GM13976 (cell line): ENCODE results near the gene DDX10.

ENCODE experiments used
- DNase-seq: peaks from one replicate; pipeline ENCODE4 v3.0.0; 2012; ENCODE audit warnings: low spot score
- CTCF ChIP-seq: IDR thresholded peaks from 2 replicates; pipeline ENCODE4 v1.5.1; 2012; ENCODE audit warnings: borderline replicate concordance, mild to moderate bottlenecking; ENCODE audit not compliant: insufficient read depth; ENCODE audit errors: extremely low read depth, missing control alignments, control extremely low read depth
- in situ Hi-C: fragments of 300-500 bp; cut with MboI; formaldehyde crosslinking; loops from one replicate; pipeline ENCODE4 v1.12.0; 2022; ENCODE audit warnings: low sequenced_read_pairs, mixed read lengths, inconsistent platforms; ENCODE audit not compliant: unreplicated experiment

Gene DDX10

DNA sequence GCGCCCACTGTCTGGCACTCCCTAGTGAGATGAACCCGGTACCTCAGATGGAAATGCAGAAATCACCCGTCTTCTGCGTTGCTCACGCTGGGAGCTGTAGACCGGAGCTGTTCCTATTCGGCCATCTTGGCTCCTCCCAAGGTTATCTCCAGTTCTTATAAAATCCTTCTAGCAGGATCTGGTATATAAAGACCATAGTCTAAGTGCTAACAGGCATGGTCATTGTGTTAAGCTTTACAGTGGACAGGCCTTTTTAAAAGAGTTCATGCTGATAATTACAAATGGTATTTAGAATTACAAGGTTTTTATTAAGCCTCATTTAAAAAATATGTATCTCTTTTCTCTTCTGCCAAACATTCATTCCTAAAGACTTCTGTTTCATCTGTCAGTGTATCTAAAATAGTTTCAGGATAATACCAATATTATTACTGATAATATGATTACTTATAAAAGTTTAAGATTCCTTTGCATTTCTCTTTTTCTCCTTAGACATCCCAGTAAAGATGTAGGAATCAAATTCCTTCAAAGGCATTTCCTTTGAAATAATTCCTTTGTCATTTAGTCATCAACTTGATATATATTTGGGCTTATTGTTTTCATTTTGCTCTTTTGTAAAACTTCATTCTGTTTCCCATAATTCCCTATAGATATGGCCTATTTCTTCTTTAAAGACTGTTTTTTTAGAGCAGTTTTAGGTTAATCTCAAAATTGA is 20.7 kb downstream of the DDX10 start:
- in situ Hi-C loops: no loop called here
- no peak for DNase-seq
- no peak for TF ChIP-seq CTCF

DNA sequence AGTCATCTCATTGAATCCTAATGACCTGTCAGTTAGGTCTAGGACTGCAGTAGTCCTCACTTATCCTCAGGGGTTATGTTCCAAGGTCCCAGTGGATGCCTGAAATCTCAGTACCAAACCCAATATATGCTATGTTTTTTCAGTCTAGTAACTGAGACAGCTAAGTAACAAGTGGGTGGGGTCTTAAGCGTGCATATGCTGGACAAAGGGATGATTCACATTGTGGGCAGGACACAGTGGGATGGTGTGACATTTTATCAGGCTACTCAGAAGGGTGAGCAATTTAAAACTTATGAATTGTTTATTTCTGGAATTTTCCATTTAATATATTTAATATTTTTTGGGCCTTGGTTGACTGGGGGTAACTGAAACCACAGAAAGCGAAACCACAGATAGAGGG is 29.0 kb downstream of the DDX10 start:
- no peak for TF ChIP-seq CTCF
- in situ Hi-C loops: no loop called here
- DNase-seq: no peak

DNA sequence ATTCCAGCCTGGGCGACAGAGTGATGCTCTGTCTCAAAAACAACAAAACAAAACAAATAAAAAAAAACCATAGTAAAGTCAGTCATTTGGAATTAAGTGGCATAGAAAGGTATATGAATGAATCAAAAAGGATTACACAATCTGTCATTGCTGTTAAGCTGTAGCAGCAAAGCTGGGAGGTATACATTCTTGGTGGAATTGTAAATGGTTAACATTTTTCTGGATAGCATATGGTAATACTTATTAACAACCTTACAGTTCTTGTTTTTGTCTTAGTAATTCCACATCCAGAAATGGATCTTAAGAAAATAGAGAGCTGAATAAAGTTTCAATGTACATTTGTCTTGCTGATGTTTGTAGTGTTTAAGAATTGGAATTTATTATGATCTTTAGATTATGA is 30.0 kb downstream of the DDX10 start:
- no peak for TF ChIP-seq CTCF
- in situ Hi-C loops: no loop called here
- DNase-seq: no peak

- in situ Hi-C loops: no loop called here
- TF ChIP-seq CTCF: peak; percentile 81
- DNase-seq: peak; percentile 69
These were observed 33.1 kb downstream of the DDX10 start for GRCh38 chr11:108697872-108698473.

GRCh38 chr11:108698844-108699642 is 34.2 kb downstream of the DDX10 start:
- no peak for TF ChIP-seq CTCF
- DNase-seq: peak; percentile 47
- in situ Hi-C loops: no loop called here

DNA sequence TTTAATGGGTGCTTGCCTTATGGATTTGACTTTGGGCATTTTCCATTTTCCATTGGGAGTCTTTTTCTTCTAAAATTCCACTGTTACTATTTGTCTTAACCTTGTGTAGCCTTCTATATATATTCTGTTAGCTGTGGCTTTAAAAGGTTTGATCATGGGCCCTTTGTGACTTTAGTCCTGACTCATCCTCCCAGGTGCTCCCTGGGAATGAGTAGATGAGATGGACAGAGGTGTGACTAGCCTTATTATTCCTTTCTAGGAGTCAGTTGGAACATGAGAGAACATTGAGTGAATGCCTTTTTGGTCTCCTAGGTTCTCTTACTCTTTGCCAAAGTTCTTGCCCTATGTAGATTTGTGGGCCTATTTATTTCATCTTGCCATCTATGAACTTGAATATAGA is 39.0 kb downstream of the DDX10 start:
- DNase-seq: no peak
- in situ Hi-C loops: loop anchor here (25.0 kb wide), 1 partner anchor 983 kb away; no protein-coding TSS in a partner anchor
- TF ChIP-seq CTCF: no peak
